Breast epithelium (tissue), 4 donors: Measurements from ENCODE around the gene STX16. TPM values are rescaled to one million over a fixed set of nuclear protein-coding genes. Genes with fewer than 3 reads are reported as not detected.

Experiments used
- DNase-seq, 2 donors: peaks; one replicate each; pipeline ENCODE4 v3.0.0-alpha.2; 2019; ENCODE audit warnings: low spot score in 2 of 2
- H3K27ac ChIP-seq, 2 donors: fragments of 200-600 bp; sonication (generic) in 1 of 2; one replicate each; pipeline ENCODE4 v1.5.1; 2016 to 2019; ENCODE audit warnings: mild to moderate bottlenecking in 1 of 2
- H3K27me3 ChIP-seq, 2 donors: fragments of 200-600 bp; sonication (generic) in 1 of 2; one replicate each; pipeline versions ENCODE4 v1.5.1 to v1.6.0; 2017 to 2019; ENCODE audit warnings: control low read depth in 1 of 2, mild to moderate bottlenecking in 1 of 2
- H3K36me3 ChIP-seq: fragments of 200-600 bp; one replicate; pipeline ENCODE4 v1.5.1; 2019
- H3K4me1 ChIP-seq, 2 donors: fragments of 200-600 bp; sonication (generic); one replicate each; pipeline ENCODE4 v1.5.1; 2016 to 2019; ENCODE audit warnings: control low read depth in 1 of 2
- H3K4me3 ChIP-seq, 3 donors: fragments of 200-600 bp; sonication (generic); 1 replicate in 2 of 3; 2 replicates in 1 of 3; pipeline ENCODE4 v1.5.1; 2016 to 2019; ENCODE audit warnings: mild to moderate bottlenecking in 3 of 3, moderate library complexity in 2 of 3
- H3K9me3 ChIP-seq, 2 donors: fragments of 200-600 bp; sonication (generic) in 1 of 2; one replicate each; pipeline ENCODE4 v1.5.1; 2016 to 2019; ENCODE audit warnings: control low read depth in 1 of 2
- POLR2A ChIP-seq: fragments of 450-650 bp; IDR thresholded peaks from one replicate; pipeline ENCODE4 v1.6.1; 2016; ENCODE audit warnings: antibody characterized with exemption, mild to moderate bottlenecking, moderate library complexity
- POLR2AphosphoS5 ChIP-seq, 3 donors: sonication (generic); formaldehyde crosslinking; IDR thresholded peaks; one replicate each; pipeline ENCODE4 v1.6.1; 2017; ENCODE audit warnings: antibody characterized with exemption in 3 of 3
- intact Hi-C: fragments of 100-400 bp; cut with DNase I; formaldehyde crosslinking; loops from one replicate; pipeline ENCODE4 v1.15.1; 2023; ENCODE audit warnings: low total_unique reads
- total RNA-seq, 3 donors: library from RNA; depleted of rRNA; stranded (reverse); fragments of >200 nt; gene quantifications; one replicate each; pipeline ENCODE4 v1.1.0, GENCODE V29; 2016
- TF ChIP-seq, protein P1 (sequence below), 3 donors: fragments of 450-650 bp; IDR thresholded peaks; one replicate each; pipeline ENCODE4 v1.5.1; 2016 to 2017; ENCODE audit warnings: antibody characterized with exemption in 3 of 3, mild to moderate bottlenecking in 3 of 3, moderate library complexity in 3 of 3

STX16 gene
- total RNA-seq, 3 donors from 2014 or later = 54.4 to 76.5 (median 74.4) TPM

DNA sequence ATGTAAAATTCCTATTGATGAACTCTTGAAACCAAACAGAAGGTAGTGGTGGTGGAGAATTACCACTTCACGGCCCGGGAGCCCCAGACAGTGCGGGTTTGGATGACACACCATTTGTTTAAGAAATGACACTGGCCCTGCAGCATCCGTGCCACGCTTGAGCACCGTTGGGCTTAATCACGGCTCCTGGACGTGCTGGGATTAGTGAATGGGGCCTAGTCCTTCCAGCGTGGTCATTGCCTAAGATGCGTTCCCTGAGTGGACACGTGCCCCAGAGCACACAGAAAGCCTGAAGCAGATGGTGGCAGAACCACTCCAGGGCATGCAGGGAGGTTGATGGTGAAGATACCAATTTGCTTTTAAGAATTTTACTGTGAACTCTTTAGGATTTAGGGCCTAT, 14.5 kb downstream of the STX16 start:
- intact Hi-C loops = no loop called here
- no peak for DNase-seq
- no peaks in the 10 kb centered on the region for H3K4me1 ChIP-seq
- no peaks in the 10 kb centered on the region for H3K36me3 ChIP-seq
- TF ChIP-seq POLR2AphosphoS5 (IDR thresholded peaks at IDR 0.05) = no peak
- no peak for TF ChIP-seq POLR2A
- TF ChIP-seq, protein P1, sequence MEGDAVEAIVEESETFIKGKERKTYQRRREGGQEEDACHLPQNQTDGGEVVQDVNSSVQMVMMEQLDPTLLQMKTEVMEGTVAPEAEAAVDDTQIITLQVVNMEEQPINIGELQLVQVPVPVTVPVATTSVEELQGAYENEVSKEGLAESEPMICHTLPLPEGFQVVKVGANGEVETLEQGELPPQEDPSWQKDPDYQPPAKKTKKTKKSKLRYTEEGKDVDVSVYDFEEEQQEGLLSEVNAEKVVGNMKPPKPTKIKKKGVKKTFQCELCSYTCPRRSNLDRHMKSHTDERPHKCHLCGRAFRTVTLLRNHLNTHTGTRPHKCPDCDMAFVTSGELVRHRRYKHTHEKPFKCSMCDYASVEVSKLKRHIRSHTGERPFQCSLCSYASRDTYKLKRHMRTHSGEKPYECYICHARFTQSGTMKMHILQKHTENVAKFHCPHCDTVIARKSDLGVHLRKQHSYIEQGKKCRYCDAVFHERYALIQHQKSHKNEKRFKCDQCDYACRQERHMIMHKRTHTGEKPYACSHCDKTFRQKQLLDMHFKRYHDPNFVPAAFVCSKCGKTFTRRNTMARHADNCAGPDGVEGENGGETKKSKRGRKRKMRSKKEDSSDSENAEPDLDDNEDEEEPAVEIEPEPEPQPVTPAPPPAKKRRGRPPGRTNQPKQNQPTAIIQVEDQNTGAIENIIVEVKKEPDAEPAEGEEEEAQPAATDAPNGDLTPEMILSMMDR (IDR thresholded peaks at IDR 0.05) = no peak
- H3K27me3 ChIP-seq = no peaks in the 10 kb centered on the region
- no peak overlapping the region for H3K27ac ChIP-seq
- H3K4me3 ChIP-seq = no peak overlapping the region
- H3K9me3 ChIP-seq = no peaks in the 10 kb centered on the region

DNA sequence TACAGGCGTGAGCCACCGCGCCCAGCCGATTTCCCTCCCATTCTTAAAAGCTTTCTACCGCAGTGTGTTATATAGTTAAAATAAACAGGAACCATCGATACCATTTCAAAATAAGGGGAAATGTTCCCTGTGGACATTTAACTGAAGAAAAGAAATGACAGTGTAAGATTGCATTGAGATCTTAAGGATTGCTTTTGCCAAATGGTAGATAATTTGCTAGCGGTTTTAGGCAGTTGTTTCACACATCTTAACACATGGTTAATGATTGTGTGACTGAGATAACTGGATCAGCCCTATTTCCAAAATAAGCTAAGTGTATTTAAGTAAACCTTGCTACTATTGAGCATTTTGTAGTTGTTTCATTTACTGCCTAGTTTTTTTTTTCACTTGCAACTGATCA, 15.6 kb downstream of the STX16 start:
- H3K4me1 ChIP-seq = no peaks in the 10 kb centered on the region
- no peak overlapping the region for H3K4me3 ChIP-seq
- H3K27me3 ChIP-seq = no peaks in the 10 kb centered on the region
- H3K9me3 ChIP-seq = no peaks in the 10 kb centered on the region
- H3K27ac ChIP-seq = no peak overlapping the region
- intact Hi-C loops = no loop called here
- TF ChIP-seq POLR2A (no peak), POLR2AphosphoS5 (IDR thresholded peaks at IDR 0.05) (no peak)
- TF ChIP-seq, protein P1 (IDR thresholded peaks at IDR 0.05) = no peak
- H3K36me3 ChIP-seq = no peaks in the 10 kb centered on the region
- no peak for DNase-seq

DNA sequence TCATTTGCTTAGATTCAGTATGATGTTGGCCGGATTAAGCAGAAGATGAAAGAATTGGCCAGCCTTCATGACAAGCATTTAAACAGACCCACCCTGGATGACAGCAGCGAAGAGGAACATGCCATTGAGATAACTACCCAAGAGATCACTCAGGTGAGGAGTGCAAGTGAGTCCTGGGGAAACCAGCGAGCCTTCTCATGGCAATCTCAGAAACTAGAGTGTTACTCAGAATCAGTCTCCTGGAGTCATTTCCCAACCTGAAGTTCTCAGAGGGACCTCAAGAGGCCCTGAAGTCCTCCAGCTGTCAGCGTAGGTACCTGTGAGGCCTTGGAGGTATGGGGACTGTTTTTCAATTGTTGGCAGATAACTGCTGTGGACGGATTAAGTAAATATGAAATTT, 16.9 kb downstream of the STX16 start:
- Histone ChIP-seq H3K27me3 (no peaks in the 10 kb centered on the region), H3K4me3 (no peak overlapping the region), H3K4me1 (no peaks in the 10 kb centered on the region), H3K9me3 (no peaks in the 10 kb centered on the region), H3K27ac (no peak overlapping the region), H3K36me3 (no peaks in the 10 kb centered on the region)
- no peak for DNase-seq
- no peak for TF ChIP-seq POLR2AphosphoS5 (IDR thresholded peaks at IDR 0.05)
- no peak for TF ChIP-seq POLR2A
- TF ChIP-seq, protein P1 (IDR thresholded peaks at IDR 0.05) = no peak
- intact Hi-C loops = no loop called here

DNA sequence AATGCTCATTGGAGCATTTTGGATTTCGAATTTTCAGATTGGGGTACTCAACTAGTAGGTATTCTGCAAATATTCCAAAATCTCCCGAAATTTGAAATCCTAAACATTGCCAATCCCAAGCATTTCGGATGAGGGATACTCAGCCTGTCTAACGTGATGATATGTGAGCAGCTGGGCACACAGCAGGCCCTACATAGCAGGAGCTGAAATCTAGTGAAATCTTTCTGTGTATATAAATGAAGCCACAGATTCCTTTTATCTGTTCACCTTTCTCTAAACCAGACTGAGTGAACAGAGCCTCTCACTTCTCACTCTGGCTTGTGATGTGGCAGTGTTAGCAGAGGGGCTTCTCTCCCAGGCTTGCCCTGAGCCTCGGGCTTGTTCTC, 17.8 kb downstream of the STX16 start:
- H3K27me3 ChIP-seq = no peaks in the 10 kb centered on the region
- no peaks in the 10 kb centered on the region for H3K9me3 ChIP-seq
- DNase-seq = no peak
- no peak for TF ChIP-seq POLR2A
- TF ChIP-seq, protein P1 (IDR thresholded peaks at IDR 0.05) = no peak
- no peak for TF ChIP-seq POLR2AphosphoS5 (IDR thresholded peaks at IDR 0.05)
- no peak overlapping the region for H3K27ac ChIP-seq
- H3K4me3 ChIP-seq = no peak overlapping the region
- H3K4me1 ChIP-seq = no peaks in the 10 kb centered on the region
- H3K36me3 ChIP-seq = peaks cover 3% of the 10 kb centered on the region
- intact Hi-C loops = no loop called here

DNA sequence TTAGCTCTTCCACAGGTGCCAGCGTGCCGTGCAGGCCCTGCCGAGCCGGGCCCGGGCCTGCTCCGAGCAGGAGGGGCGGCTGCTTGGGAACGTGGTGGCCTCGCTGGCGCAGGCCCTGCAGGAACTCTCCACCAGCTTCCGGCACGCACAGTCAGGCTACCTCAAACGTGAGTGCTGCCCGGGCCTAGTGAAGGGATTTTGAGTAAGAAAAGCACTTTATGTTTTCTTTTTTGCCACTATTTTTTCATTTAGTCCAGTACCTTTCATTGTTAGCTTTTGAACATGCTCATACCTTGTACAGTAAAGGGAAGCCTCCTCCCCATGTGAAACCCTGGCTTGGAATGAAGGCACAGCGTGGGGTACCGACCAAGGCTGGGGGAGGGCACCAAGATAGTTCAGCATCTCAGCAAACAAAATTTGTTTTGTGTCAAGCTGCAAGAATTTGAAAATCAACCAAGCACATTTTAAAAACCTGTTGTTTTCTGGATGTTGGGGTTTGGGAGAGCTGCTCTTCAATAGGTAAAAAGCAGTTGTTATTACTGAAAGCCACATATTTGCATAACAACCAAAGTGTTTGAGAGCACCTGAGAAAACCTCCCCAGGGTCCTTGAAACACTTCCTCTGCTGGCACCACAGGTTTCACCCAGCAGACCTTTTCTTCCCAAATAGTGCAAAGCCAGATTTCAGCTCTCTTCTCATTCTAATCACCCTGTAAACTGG, 18.4 kb downstream of the STX16 start:
- peaks cover 3% of the 10 kb centered on the region for H3K36me3 ChIP-seq
- intact Hi-C loops = no loop called here
- H3K9me3 ChIP-seq = no peaks in the 10 kb centered on the region
- H3K4me1 ChIP-seq = no peaks in the 10 kb centered on the region
- no peak overlapping the region for H3K4me3 ChIP-seq
- no peak overlapping the region for H3K27ac ChIP-seq
- DNase-seq = no peak
- no peak for TF ChIP-seq POLR2AphosphoS5 (IDR thresholded peaks at IDR 0.05)
- TF ChIP-seq, protein P1 (IDR thresholded peaks at IDR 0.05) = no peak
- no peak for TF ChIP-seq POLR2A
- no peaks in the 10 kb centered on the region for H3K27me3 ChIP-seq
